ENCODE data around the gene PIK3CB.
A peak's percentile ranks its signal among the peaks of the same experiment; 100 is the strongest.
"Not testable (repeated sequence)": the region's sequence is repeated elsewhere in the genome, so short reads cannot be mapped to it uniquely, and the experiment has no call there.

PIK3CB gene

GRCh38 chr3:138803006-138803653 is 31.6 kb downstream of the PIK3CB start:
- no peak for DNase-seq (ENCODE audit: low read depth)

GRCh38 chr3:138802223-138802622 is 32.5 kb downstream of the PIK3CB start:
- not testable (repeated sequence) for DNase-seq (ENCODE audit: low read depth)

DNA sequence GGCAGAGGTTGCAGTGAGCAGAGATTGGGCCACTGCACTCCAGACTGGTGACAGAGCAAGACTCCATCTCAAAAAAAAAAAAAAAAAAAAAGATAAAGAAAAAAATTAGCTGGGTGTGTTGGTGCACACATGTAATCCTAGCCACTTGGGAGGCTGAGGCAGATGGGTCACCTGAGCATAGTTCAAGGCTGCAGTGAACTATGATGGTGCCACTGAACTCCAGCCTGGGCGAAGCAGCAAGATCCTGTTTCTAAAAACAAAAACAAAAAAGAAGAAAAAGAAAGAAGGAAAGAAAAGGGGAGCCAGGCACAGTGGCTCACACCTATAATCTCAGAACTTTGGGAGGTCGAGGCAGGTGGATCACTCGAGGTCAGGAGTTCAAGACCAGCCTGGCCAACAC is 32.9 kb downstream of the PIK3CB start:
- no peak for DNase-seq (ENCODE audit: low read depth)

DNA sequence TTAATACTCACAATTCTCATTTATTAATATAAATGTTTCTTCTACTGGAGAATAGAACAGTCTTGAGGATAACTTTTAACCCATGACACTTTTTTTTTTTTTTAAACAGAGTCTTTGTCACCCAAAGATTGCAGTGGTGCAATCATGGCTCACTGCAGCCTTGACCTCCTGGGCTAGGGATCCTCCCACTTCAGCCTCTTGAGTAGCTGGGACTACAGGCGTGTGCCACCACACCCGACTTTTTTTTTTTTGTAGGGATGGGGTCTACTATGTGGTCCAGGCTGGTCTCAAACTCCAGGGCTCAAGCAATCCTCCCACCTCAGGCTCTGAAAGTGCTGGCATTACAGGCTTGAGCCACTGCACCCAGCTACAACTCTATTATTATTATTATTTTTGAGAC is 34.5 kb downstream of the PIK3CB start:
- DNase-seq (ENCODE audit: low read depth): no peak

GRCh38 chr3:138799822-138800221 is 34.9 kb downstream of the PIK3CB start:
- no peak for DNase-seq (ENCODE audit: low read depth)

GRCh38 chr3:138797508-138798038 is 37.2 kb downstream of the PIK3CB start:
- DNase-seq (ENCODE audit: low read depth): no peak

DNA sequence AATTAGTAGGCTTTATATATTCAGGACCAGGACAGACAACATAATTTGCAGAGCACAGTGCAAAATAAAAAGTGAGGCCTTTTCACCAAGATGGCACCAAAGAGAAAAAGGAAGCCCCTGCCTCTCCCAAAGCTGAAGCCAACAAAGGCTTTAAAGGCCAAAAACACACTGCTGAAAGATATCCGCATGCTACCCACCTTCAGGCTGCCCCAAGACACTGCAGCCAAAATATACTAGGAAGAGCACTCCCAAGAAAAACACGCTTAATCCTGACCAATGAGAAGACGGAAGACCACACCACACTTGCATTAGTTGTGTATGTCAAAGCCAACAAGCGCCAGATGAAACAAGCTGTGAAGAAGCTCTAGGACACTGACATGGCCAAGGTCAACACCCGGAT is 38.0 kb downstream of the PIK3CB start:
- no peak for DNase-seq (ENCODE audit: low read depth)

- DNase-seq (ENCODE audit: low read depth): no peak
Observed at GRCh38 chr3:138786788-138787271, 47.9 kb downstream of the PIK3CB start.

- no peak for DNase-seq (ENCODE audit: low read depth)
Observed at GRCh38 chr3:138785951-138786350, 48.8 kb downstream of the PIK3CB start.

GRCh38 chr3:138785362-138785857 is 49.3 kb downstream of the PIK3CB start:
- not testable (repeated sequence) for DNase-seq (ENCODE audit: low read depth)

GRCh38 chr3:138782755-138783154 is 52.0 kb downstream of the PIK3CB start:
- no peak for DNase-seq (ENCODE audit: low read depth)

- no peak for DNase-seq (ENCODE audit: low read depth)
Observed at GRCh38 chr3:138781012-138781470, 53.7 kb downstream of the PIK3CB start.

DNA sequence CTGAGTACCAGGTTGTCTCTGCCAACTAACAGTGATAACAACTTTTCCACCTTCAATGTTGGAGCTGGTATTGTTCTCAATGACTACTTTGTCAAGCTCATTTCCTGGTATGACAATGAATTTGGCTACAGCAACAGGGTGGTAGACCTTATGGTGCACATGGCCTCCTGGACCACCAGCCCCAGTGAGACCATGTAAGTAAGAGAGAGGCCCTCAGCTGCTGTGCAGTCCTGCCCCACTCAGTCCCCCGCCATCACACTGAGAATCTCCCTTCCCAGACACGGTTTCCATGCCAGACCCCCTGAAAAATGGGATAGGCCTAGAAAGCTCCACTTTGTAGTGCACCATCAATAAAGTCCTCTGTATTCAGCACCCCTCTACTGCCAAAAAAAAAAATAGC is 56.1 kb downstream of the PIK3CB start:
- no peak for DNase-seq (ENCODE audit: low read depth)

GRCh38 chr3:138776961-138777360 is 57.8 kb downstream of the PIK3CB start:
- DNase-seq (ENCODE audit: low read depth): no peak

GRCh38 chr3:138775254-138775595 is 59.5 kb downstream of the PIK3CB start:
- DNase-seq (ENCODE audit: low read depth): no peak

DNA sequence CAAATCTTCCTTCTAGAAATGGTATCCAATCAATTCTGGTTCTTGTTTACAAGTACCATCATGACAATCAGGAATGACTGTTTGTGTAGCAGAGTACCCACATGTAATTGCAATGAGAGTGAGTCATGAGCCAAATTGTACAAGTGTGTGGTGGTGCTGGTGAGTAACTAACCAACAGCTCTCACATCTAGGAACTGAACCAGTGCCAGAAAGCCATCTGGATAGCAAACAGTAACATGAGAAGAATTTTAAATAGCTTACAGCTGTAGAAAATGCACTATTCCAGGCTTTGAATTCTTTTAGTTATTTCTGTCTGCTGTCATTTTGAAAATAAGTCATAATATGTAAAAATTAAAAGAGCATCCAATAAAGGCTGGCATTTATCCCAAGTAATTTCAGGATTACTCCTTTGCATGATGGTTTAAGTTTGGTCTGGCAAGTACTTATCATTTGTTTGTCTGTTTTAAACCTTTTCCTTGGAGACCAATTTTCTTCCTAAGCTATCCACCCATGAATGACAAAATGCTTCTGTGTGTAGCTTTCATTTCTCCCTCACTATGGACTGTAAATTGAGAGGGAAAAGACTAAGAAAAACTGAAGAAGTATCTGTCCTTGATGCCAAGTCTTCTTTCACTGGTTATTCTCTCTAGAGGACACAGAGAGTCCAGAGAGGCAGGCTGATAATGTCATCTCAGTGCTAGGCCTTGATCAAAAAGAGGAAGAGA is 60.0 kb downstream of the PIK3CB start:
- DNase-seq (ENCODE audit: low read depth): peak; percentile 99

GRCh38 chr3:138771585-138771984 is 63.1 kb downstream of the PIK3CB start:
- DNase-seq (ENCODE audit: low read depth): no peak

GRCh38 chr3:138769616-138770015 is 65.1 kb downstream of the PIK3CB start:
- DNase-seq (ENCODE audit: low read depth): no peak

DNA sequence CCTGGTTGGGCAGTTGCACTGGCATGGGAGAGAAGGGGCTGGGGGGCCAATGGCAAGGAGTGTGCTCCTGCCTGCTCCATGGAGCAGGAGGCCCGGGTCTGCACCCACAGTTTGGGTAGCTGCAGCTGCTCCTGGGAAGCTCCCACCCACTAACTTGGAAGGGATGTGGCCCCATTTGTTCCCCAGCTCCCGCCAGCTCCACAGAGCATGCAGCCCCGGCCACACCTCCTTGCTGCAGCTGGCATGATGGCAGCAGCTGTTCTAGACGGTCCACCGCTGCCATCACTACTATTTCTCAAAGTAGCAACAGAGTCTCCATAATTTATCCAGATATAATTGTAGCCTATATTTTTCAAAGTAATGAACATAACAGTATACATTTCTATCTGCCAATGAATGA is 65.8 kb downstream of the PIK3CB start:
- no peak for DNase-seq (ENCODE audit: low read depth)

DNA sequence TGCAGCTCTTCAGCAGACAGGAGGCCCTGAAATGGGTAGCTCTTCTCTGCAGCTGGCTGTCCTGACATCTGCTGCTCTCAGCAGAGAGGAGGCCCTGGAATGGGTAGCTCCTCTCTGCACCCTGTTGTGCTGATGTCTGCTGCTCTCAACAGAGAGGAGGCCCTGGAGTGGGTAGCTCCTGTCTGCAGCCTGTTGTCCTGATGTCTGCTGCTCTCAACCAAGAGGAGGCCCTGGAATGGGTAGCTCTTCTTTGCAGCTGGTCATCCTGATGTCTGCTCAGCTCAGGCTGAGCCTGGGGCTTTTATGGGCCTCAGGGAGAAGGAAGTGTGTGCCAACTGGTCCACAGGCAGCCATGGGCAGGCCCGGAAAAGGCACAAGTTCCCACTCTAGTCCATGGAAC is 66.6 kb downstream of the PIK3CB start:
- DNase-seq (ENCODE audit: low read depth): no peak

- DNase-seq (ENCODE audit: low read depth): no peak
Observed at GRCh38 chr3:138767498-138768104, 67.1 kb downstream of the PIK3CB start.

GRCh38 chr3:138761002-138761401 is 73.7 kb downstream of the PIK3CB start:
- no peak for DNase-seq (ENCODE audit: low read depth)

DNA sequence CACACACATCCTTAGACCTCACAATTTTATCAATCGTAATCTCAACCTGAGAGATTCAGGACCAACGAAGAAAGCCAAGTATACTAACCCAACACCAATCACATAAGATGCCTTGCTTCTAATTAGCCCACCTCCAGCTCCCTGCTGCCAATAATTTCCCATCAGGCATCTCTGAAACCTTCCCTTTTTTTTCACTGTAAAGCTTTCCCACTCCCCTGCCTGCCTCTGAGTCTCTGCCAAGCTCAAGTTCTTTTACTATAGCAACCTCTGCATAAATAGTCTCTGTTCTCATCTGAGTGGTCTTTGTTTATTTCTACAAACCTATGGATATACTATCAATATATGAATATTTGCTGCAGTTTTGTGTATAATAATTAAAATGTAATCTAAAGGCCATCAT is 86.5 kb downstream of the PIK3CB start:
- no peak for DNase-seq (ENCODE audit: low read depth)
